Fibroblast of pulmonary artery (primary cell): Measurements from ENCODE around the gene OR13C8.

Experiments
- DNase-seq: peaks from one replicate; pipeline ENCODE4 v3.0.0-alpha.2; 2010; ENCODE audit warnings: low read depth
- H3K4me3 ChIP-seq: replicated peaks from 2 replicates; pipeline ENCODE4 v1.5.1; 2011; ENCODE audit warnings: low read depth, mild to moderate bottlenecking, control low read depth, low read length, moderate library complexity
- TF ChIP-seq, protein P1 (sequence below): IDR thresholded peaks from 2 replicates; pipeline ENCODE4 v1.5.1; 2011; ENCODE audit warnings: mild to moderate bottlenecking, control low read depth, low read length, inconsistent platforms; ENCODE audit errors: missing control alignments

Gene OR13C8

DNA sequence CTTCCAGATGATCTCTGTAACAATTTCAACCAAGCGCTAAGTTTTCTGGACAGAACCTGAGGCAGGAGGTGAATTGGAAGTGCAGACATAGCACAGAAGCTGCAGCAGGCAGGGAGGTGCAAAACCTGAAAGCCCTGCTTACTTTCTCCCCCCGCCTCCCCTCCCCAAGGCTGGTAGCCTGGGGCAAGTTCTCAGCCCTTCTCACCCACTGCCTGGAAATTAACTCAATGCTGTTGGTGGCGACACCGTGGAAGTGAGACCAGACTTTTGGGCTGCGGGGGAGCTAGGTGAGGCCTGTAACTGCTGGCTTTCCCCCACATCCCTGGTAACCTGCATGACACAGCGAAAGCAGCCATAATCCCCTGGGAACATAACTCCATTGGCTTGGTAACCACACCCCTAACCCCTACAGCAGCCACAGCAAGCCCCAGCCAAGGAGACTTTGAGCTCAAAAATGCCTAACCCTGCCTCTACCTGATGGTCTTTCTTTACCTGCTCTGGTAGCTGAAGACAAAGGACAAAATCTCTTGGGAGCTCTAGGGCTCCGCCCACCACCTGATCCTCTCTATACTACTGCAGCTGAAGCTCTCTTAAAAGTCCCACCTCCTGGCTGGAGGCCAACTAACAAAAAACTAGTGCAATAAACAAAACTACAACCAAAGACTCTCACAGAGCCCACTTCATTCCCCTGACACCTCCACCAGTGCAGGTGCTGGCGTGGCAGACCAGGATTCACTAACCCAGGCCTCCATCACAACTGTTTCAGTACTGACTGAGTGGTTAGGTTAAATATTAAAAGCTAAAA lies 11.9 kb upstream of the OR13C8 start:
- H3K4me3 ChIP-seq = no peak overlapping the region
- no peak for DNase-seq
- TF ChIP-seq, protein P1, sequence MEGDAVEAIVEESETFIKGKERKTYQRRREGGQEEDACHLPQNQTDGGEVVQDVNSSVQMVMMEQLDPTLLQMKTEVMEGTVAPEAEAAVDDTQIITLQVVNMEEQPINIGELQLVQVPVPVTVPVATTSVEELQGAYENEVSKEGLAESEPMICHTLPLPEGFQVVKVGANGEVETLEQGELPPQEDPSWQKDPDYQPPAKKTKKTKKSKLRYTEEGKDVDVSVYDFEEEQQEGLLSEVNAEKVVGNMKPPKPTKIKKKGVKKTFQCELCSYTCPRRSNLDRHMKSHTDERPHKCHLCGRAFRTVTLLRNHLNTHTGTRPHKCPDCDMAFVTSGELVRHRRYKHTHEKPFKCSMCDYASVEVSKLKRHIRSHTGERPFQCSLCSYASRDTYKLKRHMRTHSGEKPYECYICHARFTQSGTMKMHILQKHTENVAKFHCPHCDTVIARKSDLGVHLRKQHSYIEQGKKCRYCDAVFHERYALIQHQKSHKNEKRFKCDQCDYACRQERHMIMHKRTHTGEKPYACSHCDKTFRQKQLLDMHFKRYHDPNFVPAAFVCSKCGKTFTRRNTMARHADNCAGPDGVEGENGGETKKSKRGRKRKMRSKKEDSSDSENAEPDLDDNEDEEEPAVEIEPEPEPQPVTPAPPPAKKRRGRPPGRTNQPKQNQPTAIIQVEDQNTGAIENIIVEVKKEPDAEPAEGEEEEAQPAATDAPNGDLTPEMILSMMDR = no peak

DNA sequence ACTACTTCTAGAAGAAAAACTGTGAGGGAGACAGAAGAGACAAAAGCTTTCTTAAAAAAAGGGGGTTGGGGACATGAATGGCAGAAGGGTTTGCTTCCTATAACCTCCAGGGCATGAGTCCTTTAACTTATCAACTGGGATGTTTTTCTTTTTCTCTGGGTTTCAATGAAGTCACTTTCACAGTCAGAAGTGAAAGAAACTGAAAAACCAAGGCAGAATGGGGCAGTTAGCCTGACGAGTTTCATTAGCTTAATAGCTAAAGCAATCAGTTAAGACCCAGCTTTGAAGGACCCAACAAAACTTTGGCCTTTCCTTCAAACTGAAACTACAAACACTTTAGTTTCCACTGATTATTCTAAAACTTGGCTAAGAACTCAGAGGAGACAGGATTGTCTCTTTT lies 4.6 kb upstream of the OR13C8 start:
- TF ChIP-seq, protein P1 = no peak
- no peak for DNase-seq
- no peak overlapping the region for H3K4me3 ChIP-seq

DNA sequence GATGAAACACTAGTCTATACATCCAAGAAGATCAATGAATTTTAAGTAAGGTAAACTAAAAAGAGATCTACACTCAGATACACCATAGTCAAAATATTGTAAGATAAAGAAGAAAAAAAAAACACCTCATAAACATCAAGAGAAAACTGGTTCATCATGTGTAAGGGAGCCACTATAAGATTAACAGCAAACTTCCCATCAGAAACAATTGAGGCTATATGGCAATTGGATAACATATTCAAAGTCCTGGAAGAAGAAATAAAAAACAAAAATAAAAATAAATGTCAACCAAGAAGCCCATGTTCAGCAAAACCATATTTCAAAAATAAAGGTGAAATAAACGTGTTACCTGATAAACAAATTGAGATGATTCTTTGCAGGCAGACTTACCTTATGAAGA lies 3.6 kb downstream of the OR13C8 start:
- no peak overlapping the region for H3K4me3 ChIP-seq
- TF ChIP-seq, protein P1 = no peak
- no peak for DNase-seq

DNA sequence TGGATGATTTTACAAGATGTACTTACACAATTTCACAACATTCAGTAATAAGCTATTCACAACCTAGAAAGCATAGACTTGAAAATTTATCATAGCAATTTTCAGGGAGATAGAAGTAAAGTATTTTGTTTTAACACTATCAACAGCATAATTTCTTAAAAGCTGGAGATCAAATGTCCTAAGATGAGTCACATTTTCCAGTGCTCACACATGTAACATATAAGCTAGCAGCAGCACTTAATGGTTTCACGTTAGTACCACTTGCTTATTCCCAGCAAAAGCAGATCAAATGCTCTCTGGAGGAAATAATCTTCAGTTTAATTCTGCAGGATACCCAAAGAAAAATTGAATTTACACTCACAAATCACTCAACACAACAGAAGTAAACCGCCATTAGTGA lies 6.5 kb downstream of the OR13C8 start:
- TF ChIP-seq, protein P1 = no peak

DNA sequence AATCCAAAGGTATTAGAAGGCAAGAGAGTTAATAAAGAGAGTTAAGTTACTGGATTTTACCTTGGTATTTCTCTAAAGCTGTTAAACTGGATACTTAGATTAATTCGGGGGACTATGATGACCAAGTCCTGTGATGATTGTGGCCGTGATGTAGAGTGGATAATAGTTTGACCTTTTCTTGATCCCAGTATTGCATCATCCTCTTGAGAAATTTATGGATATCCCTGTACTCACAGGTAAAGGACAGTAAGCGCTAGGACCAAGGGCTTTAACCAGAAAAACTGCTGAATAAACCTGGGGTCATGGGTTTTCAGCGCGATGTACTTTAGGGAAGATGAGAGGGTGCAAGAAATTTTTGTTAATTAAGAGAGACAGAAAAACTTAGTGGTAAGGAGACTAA lies 8.3 kb downstream of the OR13C8 start:
- DNase-seq = no peak
- TF ChIP-seq, protein P1 = no peak
- no peak overlapping the region for H3K4me3 ChIP-seq

More for the DNA sequence above, 6.5 kb downstream of the OR13C8 start:
- DNase-seq = no peak
- no peak overlapping the region for H3K4me3 ChIP-seq

DNA sequence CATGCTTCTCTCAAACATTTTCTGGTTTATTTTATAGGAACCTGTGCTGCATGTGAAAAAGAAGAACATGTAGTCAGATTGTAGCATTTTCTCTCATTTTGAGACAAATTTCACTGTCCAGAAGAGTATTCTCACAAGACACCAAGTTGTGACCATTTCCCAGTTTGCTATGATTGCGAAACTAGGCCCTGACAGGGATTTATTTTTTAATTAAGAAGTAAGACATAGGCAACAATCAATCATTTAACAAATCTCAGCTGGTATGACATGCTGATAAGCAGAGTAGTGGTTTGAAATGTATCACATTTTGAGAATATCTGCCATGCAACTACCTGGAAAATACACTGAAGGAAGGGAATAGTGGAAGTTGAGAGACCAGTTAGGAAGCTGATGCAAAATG lies 11.6 kb downstream of the OR13C8 start:
- TF ChIP-seq, protein P1 = no peak
- DNase-seq = no peak
- H3K4me3 ChIP-seq = no peak overlapping the region
